Thyroid gland (tissue), 4 donors: Measurements from ENCODE around the gene SLC38A3.

Experiments
- CTCF ChIP-seq, 6 experiments: fragments of 200-600 bp in 3 of 6; fragments of 450-650 bp in 3 of 6; sonication (generic) in 3 of 6; IDR thresholded peaks; one replicate each; pipeline ENCODE4 v1.5.1; 2016 to 2019; ENCODE audit warnings: antibody characterized with exemption in 6 of 6, mild to moderate bottlenecking in 2 of 6, inconsistent platforms in 1 of 6, moderate library complexity in 1 of 6
- POLR2A ChIP-seq, 2 donors: fragments of 450-650 bp; IDR thresholded peaks; one replicate each; pipeline ENCODE4 v1.6.1; 2017; ENCODE audit warnings: antibody characterized with exemption in 2 of 2, mild to moderate bottlenecking in 2 of 2, moderate library complexity in 1 of 2

- TF ChIP-seq CTCF (IDR thresholded peaks at IDR 0.05) (no peak), POLR2A (IDR thresholded peaks at IDR 0.05) (no peak)
Observed at GRCh38 chr3:50270422-50271224, 65.6 kb downstream of the SLC38A3 start.
